GM12801 (cell line): ENCODE data around the gene SMIM44.

Experiments
- CTCF ChIP-seq: IDR thresholded peaks from one replicate; pipeline ENCODE4 v1.5.1; 2011; ENCODE audit warnings: control low read depth; ENCODE audit not compliant: insufficient read length; ENCODE audit errors: extremely low read depth

The SMIM44 gene

GRCh38 chr19:3508771-3509535, 25.7 kb upstream of the SMIM44 start:
- no peak for TF ChIP-seq CTCF

- no peak for TF ChIP-seq CTCF
Measured at GRCh38 chr19:3507371-3508120, 24.3 kb upstream of the SMIM44 start.

GRCh38 chr19:3506384-3507340, 23.4 kb upstream of the SMIM44 start:
- TF ChIP-seq CTCF, result no peak

GRCh38 chr19:3505598-3506383, 22.6 kb upstream of the SMIM44 start, which contains the start of gene FZR1:
TSS of gene FZR1 (plus strand) at chr19:3506311. CDS start at chr19:3522990, 16,679 bp downstream.
- no peak for TF ChIP-seq CTCF

- no peak for TF ChIP-seq CTCF
Measured at GRCh38 chr19:3504735-3505134, 21.5 kb upstream of the SMIM44 start.

GRCh38 chr19:3503036-3503572, 19.9 kb upstream of the SMIM44 start:
- TF ChIP-seq CTCF, result no peak
